Activated CD4-positive, alpha-beta memory T cell treated with anti-CD3 and anti-CD28 coated beads for 36 hours (primary cell): ENCODE results near the gene FAAH. TPM values are rescaled to one million over a fixed set of nuclear protein-coding genes. Genes with fewer than 3 reads are reported as not detected.
A peak's percentile ranks its signal among the peaks of the same experiment; 100 is the strongest.

ENCODE experiments used
- CTCF ChIA-PET: fragments of 350-600 bp; sonication (Branson Sonifier 250); formaldehyde crosslinking; loops from one replicate; lab custom pipeline; 2021; ENCODE audit warnings: antibody characterized with exemption, inconsistent platforms; lab: Charles Lee
- POLR2A ChIA-PET: fragments of 350-600 bp; sonication (Branson Sonifier 250); formaldehyde crosslinking; loops from one replicate; lab custom pipeline; 2021; ENCODE audit warnings: antibody characterized with exemption; lab: Charles Lee
- DNase-seq: peaks from one replicate; pipeline ENCODE4 v3.0.0-alpha.2; 2020
- H3K27ac Mint-ChIP-seq: one replicate; pipeline ENCODE4 v1.8.0; 2021; ENCODE audit warnings: mixed read lengths
- H3K27me3 Mint-ChIP-seq: one replicate; pipeline ENCODE4 v1.8.0; 2021; ENCODE audit warnings: mixed read lengths
- H3K36me3 Mint-ChIP-seq: one replicate; pipeline ENCODE4 v1.8.0; 2021; ENCODE audit warnings: mixed read lengths
- H3K4me1 Mint-ChIP-seq: one replicate; pipeline ENCODE4 v1.8.0; 2021; ENCODE audit warnings: low read depth, mixed read lengths
- H3K4me3 Mint-ChIP-seq: one replicate; pipeline ENCODE4 v1.8.0; 2021; ENCODE audit warnings: mild to moderate bottlenecking, mixed read lengths
- H3K9me3 Mint-ChIP-seq: one replicate; pipeline ENCODE4 v1.8.0; 2021; ENCODE audit warnings: mixed read lengths
- intact Hi-C: fragments of 100-400 bp; cut with micrococcal nuclease; formaldehyde crosslinking; loops from one replicate; pipeline ENCODE4 v1.15.1; 2023
- total RNA-seq, 2 experiments: library from RNA; stranded (reverse); gene quantifications; one replicate each; pipeline ENCODE4 v1.2.3, GENCODE V29; 2021

Gene FAAH
- total RNA-seq, 2 experiments from 2014 or later = 4.4 to 5.3 TPM

GRCh38 chr1:46444466-46444865, 50.3 kb downstream of the FAAH start:
- no peaks in the 10 kb centered on the region for H3K36me3 Mint-ChIP-seq
- H3K4me3 Mint-ChIP-seq = no peak overlapping the region
- intact Hi-C loops = no loop called here
- no peak overlapping the region for H3K27ac Mint-ChIP-seq
- peaks cover 25% of the 10 kb centered on the region for H3K4me1 Mint-ChIP-seq
- no peak for DNase-seq
- no peaks in the 10 kb centered on the region for H3K9me3 Mint-ChIP-seq
- ChIA-PET CTCF (interaction anchor here (1.0 to 10.0 kb wide), 7 partner anchors 9 to 95 kb away, joined by 3 to 250 read pairs (median 3); a partner anchor contains a TSS), POLR2A (no interaction called here)
- H3K27me3 Mint-ChIP-seq = peaks cover 30% of the 10 kb centered on the region

DNA sequence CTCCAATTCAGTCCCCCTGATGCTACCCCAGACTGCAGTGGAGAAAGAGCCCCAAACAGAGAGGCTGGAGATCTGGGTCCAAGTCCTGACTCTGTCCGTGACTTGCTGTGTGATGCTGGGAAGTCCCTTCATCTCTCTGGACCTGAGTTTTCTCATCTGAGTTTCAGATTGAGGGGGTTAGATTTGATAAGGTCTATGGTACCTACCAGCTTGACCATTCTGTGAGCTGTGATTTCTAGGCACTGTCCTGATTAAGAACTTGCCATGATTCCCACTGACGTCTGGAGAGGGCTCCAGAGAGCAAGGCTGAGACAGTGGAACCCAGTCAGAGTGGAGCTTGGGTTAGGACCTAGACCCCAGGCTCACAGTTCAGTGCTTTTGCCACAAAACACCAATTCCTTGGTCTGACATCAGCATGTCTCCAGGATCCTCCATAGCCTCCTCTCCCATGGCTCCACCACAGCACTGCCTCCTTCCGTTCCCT, 51.7 kb downstream of the FAAH start:
- H3K27ac Mint-ChIP-seq = no peak overlapping the region
- POLR2A ChIA-PET = no interaction called here

GRCh38 chr1:46446646-46447498, 52.8 kb downstream of the FAAH start:
- peaks cover 46% of the 10 kb centered on the region for H3K27me3 Mint-ChIP-seq
- CTCF ChIA-PET = interaction anchor here (0.6 to 10.0 kb wide), 38 partner anchors 9 to 647 kb away, joined by 3 to 250 read pairs (median 5); partner anchors contain the start of gene KNCN

More for the DNA sequence above, 51.7 kb downstream of the FAAH start:
- intact Hi-C loops = no loop called here
- H3K27me3 Mint-ChIP-seq = peaks cover 36% of the 10 kb centered on the region
- H3K36me3 Mint-ChIP-seq = no peaks in the 10 kb centered on the region
- H3K9me3 Mint-ChIP-seq = no peaks in the 10 kb centered on the region
- CTCF ChIA-PET = interaction anchor here (1.0 to 10.0 kb wide), 10 partner anchors 10 to 279 kb away, joined by 3 to 250 read pairs (median 6); a partner anchor contains a TSS
- DNase-seq = no peak
- peaks cover 25% of the 10 kb centered on the region for H3K4me1 Mint-ChIP-seq
- H3K4me3 Mint-ChIP-seq = no peak overlapping the region

GRCh38 chr1:46447499-46448108, 53.5 kb downstream of the FAAH start:
- H3K4me1 Mint-ChIP-seq = peaks cover 21% of the 10 kb centered on the region
- H3K9me3 Mint-ChIP-seq = no peaks in the 10 kb centered on the region
- no peak for DNase-seq
- CTCF ChIA-PET = interaction anchor here (0.6 to 10.0 kb wide), 36 partner anchors 9 to 647 kb away, joined by 3 to 250 read pairs (median 5); partner anchors contain the start of gene KNCN
- POLR2A ChIA-PET = interaction anchor here (1.3 kb wide), 1 partner anchor 75 kb away, joined by 4 read pairs; no protein-coding TSS in a partner anchor
- H3K27me3 Mint-ChIP-seq = peaks cover 47% of the 10 kb centered on the region
- intact Hi-C loops = loop anchor here (1.0 kb wide), 2 partner anchors 81 to 278 kb away; no protein-coding TSS in a partner anchor
- H3K27ac Mint-ChIP-seq = no peak overlapping the region
- H3K36me3 Mint-ChIP-seq = no peaks in the 10 kb centered on the region
- H3K4me3 Mint-ChIP-seq = no peak overlapping the region

More at GRCh38 chr1:46446646-46447498, 52.8 kb downstream of the FAAH start:
- no peak overlapping the region for H3K27ac Mint-ChIP-seq
- intact Hi-C loops = loop anchor here (1.0 kb wide), 2 partner anchors 81 to 278 kb away; no protein-coding TSS in a partner anchor
- peak; percentile 87 for DNase-seq
- peaks cover 25% of the 10 kb centered on the region for H3K4me1 Mint-ChIP-seq
- POLR2A ChIA-PET = interaction anchor here (1.3 kb wide), 1 partner anchor 76 kb away, joined by 4 read pairs; no protein-coding TSS in a partner anchor
- no peak overlapping the region for H3K4me3 Mint-ChIP-seq
- no peaks in the 10 kb centered on the region for H3K36me3 Mint-ChIP-seq
- H3K9me3 Mint-ChIP-seq = no peaks in the 10 kb centered on the region

- Mint-ChIP-seq H3K4me3 (no peak overlapping the region), H3K27ac (no peak overlapping the region)
Observed at GRCh38 chr1:46448109-46448911, 54.2 kb downstream of the FAAH start.

DNA sequence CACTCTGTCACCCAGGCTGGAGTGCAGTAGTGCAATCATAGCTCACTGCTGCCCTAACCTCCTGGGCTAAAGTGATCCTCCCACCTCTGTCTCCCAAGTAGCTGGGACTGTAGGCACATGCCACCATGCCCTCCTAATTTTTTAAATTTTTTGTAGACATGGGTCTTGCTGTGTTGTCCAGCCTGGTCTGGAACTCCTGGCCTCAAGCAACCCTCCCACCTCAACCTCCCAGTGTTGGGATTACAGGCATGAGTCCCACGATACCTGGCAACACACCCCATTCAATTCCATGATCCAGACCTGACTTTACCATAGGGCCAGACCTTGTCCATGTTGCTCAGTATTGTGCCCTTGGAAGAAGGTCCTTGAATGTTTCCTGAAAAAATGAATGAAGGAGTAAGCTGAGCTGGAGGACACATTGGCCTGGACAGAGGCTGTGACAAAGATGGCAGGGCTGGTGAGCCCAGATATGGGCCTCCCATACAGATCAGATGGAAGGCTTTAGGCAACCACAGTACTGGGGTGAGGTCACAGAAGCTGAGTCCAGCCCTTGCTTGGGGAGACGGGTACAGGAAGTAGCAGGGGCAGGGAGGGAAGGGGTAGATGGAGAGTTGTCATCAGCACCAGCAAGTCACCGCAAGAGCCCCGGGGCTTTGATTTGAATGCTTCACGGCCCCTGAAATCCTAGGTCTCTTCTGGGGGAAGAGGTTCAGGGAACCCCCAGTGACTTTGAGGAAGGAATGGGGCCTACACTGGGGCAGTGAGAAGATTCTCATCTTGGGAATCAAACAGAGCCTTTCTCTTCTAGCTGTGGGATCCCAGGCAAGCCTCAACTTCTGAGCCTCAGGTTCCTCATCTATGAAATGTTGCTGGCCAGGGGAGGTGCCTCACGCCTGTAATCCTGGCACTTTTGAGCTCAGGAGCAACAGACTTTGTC, 55.4 kb downstream of the FAAH start:
- H3K4me3 Mint-ChIP-seq = no peak overlapping the region
- POLR2A ChIA-PET = interaction anchor here (0.6 to 1.0 kb wide), 3 partner anchors 47 to 215 kb away, joined by 3 read pairs; partner anchors contain the start of gene MOB3C
- no peak overlapping the region for H3K27ac Mint-ChIP-seq
- peaks cover 51% of the 10 kb centered on the region for H3K27me3 Mint-ChIP-seq
- DNase-seq = no peak
- no peaks in the 10 kb centered on the region for H3K9me3 Mint-ChIP-seq
- CTCF ChIA-PET = interaction anchor here (1.0 to 10.0 kb wide), 4 partner anchors 11 to 96 kb away, joined by 3 to 250 read pairs (median 7); a partner anchor contains a TSS
- H3K36me3 Mint-ChIP-seq = no peaks in the 10 kb centered on the region
- H3K4me1 Mint-ChIP-seq = peaks cover 16% of the 10 kb centered on the region
- intact Hi-C loops = no loop called here

More at GRCh38 chr1:46448109-46448911, 54.2 kb downstream of the FAAH start:
- POLR2A ChIA-PET = interaction anchor here (0.6 kb wide), 1 partner anchor 214 kb away, joined by 3 read pairs; no protein-coding TSS in a partner anchor
- H3K27me3 Mint-ChIP-seq = peaks cover 49% of the 10 kb centered on the region
- H3K4me1 Mint-ChIP-seq = peaks cover 17% of the 10 kb centered on the region
- intact Hi-C loops = no loop called here
- CTCF ChIA-PET = interaction anchor here (1.4 to 10.0 kb wide), 13 partner anchors 9 to 269 kb away, joined by 3 to 250 read pairs (median 12); a partner anchor contains a TSS
- no peak for DNase-seq
- H3K36me3 Mint-ChIP-seq = no peaks in the 10 kb centered on the region
- H3K9me3 Mint-ChIP-seq = no peaks in the 10 kb centered on the region

DNA sequence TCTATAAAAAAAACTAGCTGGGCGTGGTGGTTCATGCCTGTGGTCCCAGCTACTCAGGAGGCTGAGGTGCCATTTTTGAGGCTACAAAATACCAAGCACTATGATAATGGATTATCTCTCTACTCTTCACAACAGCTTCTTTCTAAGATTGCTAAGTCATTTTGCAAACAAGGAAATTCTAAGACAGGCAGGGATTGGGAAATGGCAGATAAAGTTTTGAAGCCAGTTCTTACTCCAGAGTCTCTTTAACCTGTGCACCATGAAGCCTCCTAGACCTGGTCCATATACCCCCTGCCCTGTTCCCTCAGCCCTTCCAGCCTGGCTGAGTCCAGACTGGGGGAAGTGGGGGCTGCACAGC, 56.0 kb downstream of the FAAH start:
- H3K4me1 Mint-ChIP-seq = peaks cover 16% of the 10 kb centered on the region
- ChIA-PET CTCF (interaction anchor here (1.0 to 10.0 kb wide), 4 partner anchors 11 to 96 kb away, joined by 3 to 250 read pairs (median 7); a partner anchor contains a TSS), POLR2A (interaction anchor here (0.6 kb wide), 1 partner anchor 48 kb away, joined by 3 read pairs; no protein-coding TSS in a partner anchor)
- DNase-seq = no peak
- no peak overlapping the region for H3K27ac Mint-ChIP-seq
- intact Hi-C loops = no loop called here
- no peaks in the 10 kb centered on the region for H3K9me3 Mint-ChIP-seq
- no peak overlapping the region for H3K4me3 Mint-ChIP-seq
- H3K27me3 Mint-ChIP-seq = peaks cover 53% of the 10 kb centered on the region
- no peaks in the 10 kb centered on the region for H3K36me3 Mint-ChIP-seq

DNA sequence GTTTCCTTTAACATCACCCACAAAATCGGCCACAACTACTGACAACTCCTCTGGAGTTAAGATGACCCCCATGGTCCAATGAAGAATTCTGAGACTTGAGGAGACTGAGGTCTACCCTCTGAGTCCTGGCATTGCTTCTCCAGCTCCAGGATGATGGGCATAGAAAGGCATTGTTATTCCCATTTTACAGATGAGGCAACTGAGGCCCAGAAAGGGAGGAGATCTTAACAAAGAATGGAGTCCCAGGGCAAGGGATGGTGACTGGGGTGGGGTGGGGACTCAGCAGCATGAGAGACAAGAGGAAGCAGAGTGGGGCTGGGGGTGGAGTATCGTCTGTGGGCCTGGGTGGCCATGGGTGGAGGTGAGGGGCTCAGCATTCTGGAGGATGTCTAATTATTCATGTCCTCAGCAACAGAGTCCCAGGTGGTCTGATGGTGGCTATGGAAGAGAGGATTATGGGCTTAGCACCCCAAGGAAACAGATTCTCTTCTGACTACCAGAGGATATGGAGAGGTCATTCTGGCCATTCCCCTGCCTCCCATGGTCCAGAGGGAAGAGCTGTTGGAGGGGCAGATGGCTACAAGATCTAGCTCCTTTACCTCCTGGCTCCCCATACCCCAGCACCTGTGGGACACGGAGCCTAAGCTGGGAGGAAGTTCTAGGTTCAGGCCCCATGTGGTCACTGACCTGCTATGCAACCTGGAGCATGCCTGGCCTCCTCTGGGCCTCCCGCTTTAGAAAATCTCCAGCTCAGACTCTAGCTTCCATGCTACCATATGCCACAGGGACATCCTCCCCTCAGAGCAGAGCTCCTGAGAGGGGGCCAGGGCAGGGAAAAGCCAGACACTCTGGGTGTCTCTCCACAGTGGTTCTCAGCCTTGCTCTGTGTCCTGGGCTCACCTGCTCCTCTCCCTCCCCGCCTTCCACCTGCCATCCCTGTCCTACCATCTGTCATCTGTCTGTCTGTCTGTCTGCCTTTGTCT, 58.1 kb downstream of the FAAH start:
- Mint-ChIP-seq H3K4me1 (peaks cover 13% of the 10 kb centered on the region), H3K36me3 (no peaks in the 10 kb centered on the region), H3K4me3 (no peak overlapping the region), H3K9me3 (no peaks in the 10 kb centered on the region), H3K27me3 (peaks cover 45% of the 10 kb centered on the region), H3K27ac (no peak overlapping the region)
- CTCF ChIA-PET = interaction anchor here (2.6 to 10.0 kb wide), 3 partner anchors 10 to 78 kb away, joined by 10 to 250 read pairs (median 12); a partner anchor contains a TSS
- POLR2A ChIA-PET = no interaction called here
- DNase-seq = no peak
- intact Hi-C loops = no loop called here

GRCh38 chr1:46452931-46453325, 58.8 kb downstream of the FAAH start:
- intact Hi-C loops = no loop called here
- peaks cover 10% of the 10 kb centered on the region for H3K4me1 Mint-ChIP-seq
- peaks cover 39% of the 10 kb centered on the region for H3K27me3 Mint-ChIP-seq
- H3K4me3 Mint-ChIP-seq = no peak overlapping the region
- ChIA-PET POLR2A (no interaction called here), CTCF (interaction anchor here (2.6 to 10.0 kb wide), 2 partner anchors 11 to 78 kb away, joined by 12 to 250 read pairs; a partner anchor contains a TSS)
- no peak for DNase-seq
- no peaks in the 10 kb centered on the region for H3K9me3 Mint-ChIP-seq
- no peaks in the 10 kb centered on the region for H3K36me3 Mint-ChIP-seq
- no peak overlapping the region for H3K27ac Mint-ChIP-seq
